HepG2 (cell line): Measurements from ENCODE around the gene RHBDD1. TPM values are rescaled to one million over a fixed set of nuclear protein-coding genes. Genes with fewer than 3 reads are reported as not detected.

Experiments used
- ATAC-seq: fragments of 200-7000 bp; cut with Tn5 transposase; 3 replicates; pipeline ENCODE4 v1.9.1; 2020; ENCODE audit warnings: mild to moderate bottlenecking, moderate library complexity
- BruUV-seq: library from RNA; stranded (reverse); fragments of 400-500 nt; replicated peaks from 2 replicates; lab custom pipeline; 2021; lab: Mats Ljungman, UMichigan
- CTCF ChIA-PET: fragments of 300-600 bp; formaldehyde crosslinking; extraction: SDS; loops from one replicate; lab custom pipeline; 2021; ENCODE audit warnings: low total read pairs, inconsistent platforms, low intra/inter-chr PET ratio; lab: Yijun Ruan, JAX
- POLR2A ChIA-PET: fragments of 350-600 bp; sonication (Branson Sonifier 250); formaldehyde crosslinking; loops from one replicate; lab custom pipeline; 2020; ENCODE audit warnings: antibody characterized with exemption, inconsistent platforms; lab: Yijun Ruan, JAX
- DNase-seq: peaks from one replicate; pipeline ENCODE4 v3.0.0-alpha.2; 2015; ENCODE audit warnings: low spot score
- FAIRE-seq: peaks from 3 replicates; lab custom pipeline; 2011; peaks lifted over from hg19 to GRCh38; lab: Jason Lieb, UNC
- H2AFZ ChIP-seq: one replicate; pipeline ENCODE4 v1.6.1; 2011; ENCODE audit warnings: low read length, inconsistent platforms
- H3K27ac ChIP-seq: fragments of 300-600 bp; 3 replicates; pipeline ENCODE4 v1.8.0; 2011; ENCODE audit warnings: mixed run types, mild to moderate bottlenecking, mixed read lengths, low read length, inconsistent platforms; ENCODE audit not compliant: insufficient read depth; ENCODE audit errors: extremely low read length
- H3K27me3 ChIP-seq, 2 experiments: fragments of 200-600 bp in 1 of 2; 2 replicates in 1 of 2; 3 replicates in 1 of 2; pipeline versions ENCODE4 v1.6.0 to v1.8.0; 2011; ENCODE audit warnings: low read length in 2 of 2, mild to moderate bottlenecking in 2 of 2, moderate library complexity in 2 of 2, inconsistent platforms in 1 of 2; ENCODE audit not compliant: insufficient read depth in 2 of 2, control insufficient read depth in 1 of 2
- H3K36me3 ChIP-seq, 2 experiments: fragments of 200-600 bp in 1 of 2; replicated peaks in 1 of 2; 2 replicates in 1 of 2; 3 replicates in 1 of 2; pipeline versions ENCODE4 v1.5.1 to v1.8.0; 2011; ENCODE audit warnings: low read length in 2 of 2, inconsistent platforms in 1 of 2; ENCODE audit not compliant: insufficient read depth in 2 of 2, control insufficient read depth in 1 of 2
- H3K4me1 ChIP-seq: 2 replicates; pipeline ENCODE4 v1.5.1; 2012; ENCODE audit warnings: low read length, inconsistent platforms; ENCODE audit not compliant: insufficient read depth
- H3K4me2 ChIP-seq: 2 replicates; pipeline ENCODE4 v1.6.0; 2011; ENCODE audit warnings: low read depth, low read length, inconsistent platforms
- H3K4me3 ChIP-seq, 3 experiments: fragments of 200-600 bp in 1 of 3; sonication (generic), shearing (Covaris generic) in 1 of 3; replicated peaks in 1 of 3; 2 replicates each; pipeline ENCODE4 v1.5.1; 2011 to 2016; ENCODE audit warnings: low read length in 3 of 3, inconsistent platforms in 2 of 3, low read depth in 2 of 3, mild to moderate bottlenecking in 2 of 3, control low read depth in 1 of 3, mixed read lengths in 1 of 3; ENCODE audit not compliant: insufficient read depth in 1 of 3
- H3K79me2 ChIP-seq: one replicate; pipeline ENCODE4 v1.6.1; 2011; ENCODE audit warnings: low read length, inconsistent platforms; ENCODE audit not compliant: insufficient read depth
- H3K9ac ChIP-seq: 2 replicates; pipeline ENCODE4 v1.6.0; 2011; ENCODE audit warnings: mild to moderate bottlenecking, low read depth, low read length, inconsistent platforms; ENCODE audit not compliant: insufficient read depth
- H3K9me3 ChIP-seq: 2 replicates; pipeline ENCODE4 v1.5.1; 2012; ENCODE audit warnings: mild to moderate bottlenecking, low read length
- H4K20me1 ChIP-seq: 2 replicates; pipeline ENCODE4 v1.6.0; 2011; ENCODE audit warnings: inconsistent platforms, mild to moderate bottlenecking, low read length, moderate library complexity; ENCODE audit not compliant: insufficient read depth
- SCMH1 ChIP-seq: sonication (generic); formaldehyde crosslinking; IDR thresholded peaks from 2 replicates; pipeline ENCODE4 v1.9.0; 2021; ENCODE audit warnings: missing genetic modification reagents, mild to moderate bottlenecking, borderline replicate concordance
- SKIL ChIP-seq: sonication (generic); formaldehyde crosslinking; IDR thresholded peaks from 2 replicates; pipeline ENCODE4 v1.8.0; 2022; ENCODE audit warnings: missing genetic modification reagents, mild to moderate bottlenecking, moderate library complexity, borderline replicate concordance
- ZFAT ChIP-seq: sonication (generic); formaldehyde crosslinking; conservative IDR thresholded peaks from 2 replicates; pipeline ENCODE4 v1.8.1; 2023; ENCODE audit warnings: missing genetic modification reagents, inconsistent platforms
- ZFYVE20 ChIP-seq: sonication (generic); formaldehyde crosslinking; IDR thresholded peaks from 2 replicates; pipeline ENCODE4 v1.8.0; 2023; ENCODE audit warnings: low read depth, mild to moderate bottlenecking, moderate library complexity, missing genetic modification reagents, borderline replicate concordance
- ZNF256 ChIP-seq: sonication (generic); formaldehyde crosslinking; conservative IDR thresholded peaks from 2 replicates; pipeline ENCODE4 v1.4.0; 2020; ENCODE audit warnings: missing genetic modification reagents
- ZNF496 ChIP-seq: sonication (generic); formaldehyde crosslinking; IDR thresholded peaks from 2 replicates; pipeline ENCODE4 v1.8.1; 2023; ENCODE audit warnings: mild to moderate bottlenecking, moderate library complexity, missing genetic modification reagents; ENCODE audit not compliant: insufficient replicate concordance
- ZNF558 ChIP-seq: sonication (generic); formaldehyde crosslinking; IDR thresholded peaks from 2 replicates; pipeline ENCODE4 v1.9.0; 2022; ENCODE audit warnings: mild to moderate bottlenecking, missing genetic modification reagents, borderline replicate concordance
- WGBS: methylation state at CpG from one replicate; pipeline ENCODE4 v1.1.6; 2017; ENCODE audit warnings: low lambda C conversion rate; 5-methylcytosine and 5-hydroxymethylcytosine counted together
- in situ Hi-C: cut with HindIII; loops from 2 replicates; pipeline ENCODE4 v1.10.0; 2017; ENCODE audit warnings: low pct_unique_long_range_greater_than_20kb; ENCODE audit not compliant: extremely low pct_ligation_motif_present
- intact Hi-C: fragments of 100-400 bp; cut with micrococcal nuclease; formaldehyde crosslinking; loops from one replicate; pipeline ENCODE4 v1.10.0; 2022; ENCODE audit not compliant: unreplicated experiment
- polyA plus RNA-seq, 8 experiments: library from polyadenylated mRNA; depleted of rRNA in 3 of 8; stranded (reverse) in 7 of 8; unstranded in 1 of 8; fragments of >200 nt; fragmentation: Illumina TruSeq in 4 of 8; extraction: Trizol in 4 of 8; gene quantifications; 2 replicates each; pipeline versions ENCODE4 v1.2.1 to v1.2.3, GENCODE V29; 2011 to 2016; ENCODE audit warnings: low read depth in 4 of 8, missing spikeins in 1 of 8, mixed read lengths in 1 of 8; ENCODE audit not compliant: insufficient read depth in 1 of 8
- total RNA-seq, 5 experiments: library from RNA; depleted of rRNA; stranded (reverse); fragments of >200 nt; fragmentation: Illumina TruSeq; extraction: Trizol; gene quantifications; 2 replicates each; pipeline ENCODE4 v1.2.3, GENCODE V29; 2016; ENCODE audit warnings: low read depth in 1 of 5

RHBDD1 gene
- total and polyA plus RNA-seq, 2 of the 13 experiments (the other 11 are each of a cell fraction or from before 2014, with no cell fraction given): 8.2 to 9.5 TPM

- H3K27ac ChIP-seq: no peak overlapping the region
- no peak overlapping the region for H2AFZ ChIP-seq
- H4K20me1 ChIP-seq: no peaks in the 10 kb centered on the region
- TF ChIP-seq ZNF256 (no peak), SCMH1 (CRISPR knock-in tag) (no peak), SKIL (CRISPR knock-in tag) (no peak), ZFAT (CRISPR knock-in tag) (no peak), ZFYVE20 (CRISPR knock-in tag) (no peak), ZNF558 (CRISPR knock-in tag) (no peak), ZNF496 (CRISPR knock-in tag) (no peak)
- no peak overlapping the region for H3K4me3 ChIP-seq
- intact Hi-C loops (no loop called here), in situ Hi-C loops (loop anchor here (5.0 kb wide), 1 partner anchor 82 kb away; no protein-coding TSS in a partner anchor)
- FAIRE-seq (no peak), DNase-seq (no peak), ATAC-seq (no peak)
- H3K9me3 ChIP-seq: no peaks in the 10 kb centered on the region
- ChIA-PET CTCF (no interaction called here), POLR2A (no interaction called here)
- no peak overlapping the region for H3K9ac ChIP-seq
- H3K27me3 ChIP-seq: peaks cover 0 to 3% of the 10 kb centered on the region in 2 experiments; a peak in 1 of 5 replicates
- no peaks in the 10 kb centered on the region for H3K36me3 ChIP-seq
- WGBS: 1% methylated on average over 2 of the region's 2 CpGs
- H3K79me2 ChIP-seq: no peaks in the 10 kb centered on the region
- BruUV-seq: no TSS peak
- H3K4me2 ChIP-seq: no peak overlapping the region
- no peaks in the 10 kb centered on the region for H3K4me1 ChIP-seq
These were observed 189.7 kb downstream of the RHBDD1 start for GRCh38 chr2:227025510-227025909.
